Tibial artery (tissue), 4 donors: ENCODE data around the gene KLHL25.
"Not testable (repeated sequence)": the region's sequence is repeated elsewhere in the genome, so short reads cannot be mapped to it uniquely, and the experiment has no call there.

Experiments
- DNase-seq, 2 donors: peaks; one replicate each; pipeline ENCODE4 v3.0.0-alpha.2; 2019
- H3K27ac ChIP-seq, 2 donors: fragments of 200-600 bp; sonication (generic) in 1 of 2; 1 replicate in 1 of 2; 2 replicates in 1 of 2; pipeline ENCODE4 v1.5.1; 2018 to 2019; ENCODE audit warnings: mild to moderate bottlenecking in 1 of 2
- H3K27me3 ChIP-seq, 2 donors: fragments of 200-600 bp; sonication (generic) in 1 of 2; one replicate each; pipeline versions ENCODE4 v1.5.1 to v1.6.0; 2016 to 2019
- H3K36me3 ChIP-seq, 3 donors: fragments of 200-600 bp; sonication (generic) in 2 of 3; one replicate each; pipeline ENCODE4 v1.5.1; 2016 to 2019; ENCODE audit warnings: mild to moderate bottlenecking in 2 of 3
- H3K4me1 ChIP-seq, 4 donors: fragments of 200-600 bp; sonication (generic) in 2 of 4; 1 replicate in 3 of 4; 2 replicates in 1 of 4; pipeline ENCODE4 v1.5.1; 2016 to 2019
- H3K4me3 ChIP-seq, 2 donors: fragments of 200-600 bp; sonication (generic) in 1 of 2; 1 replicate in 1 of 2; 2 replicates in 1 of 2; pipeline ENCODE4 v1.5.1; 2018 to 2019; ENCODE audit warnings: mild to moderate bottlenecking in 2 of 2
- H3K9me3 ChIP-seq, 3 donors: fragments of 200-600 bp; sonication (generic) in 1 of 3; one replicate each; pipeline ENCODE4 v1.5.1; 2016 to 2019
- intact Hi-C: fragments of 100-400 bp; cut with DNase I; formaldehyde crosslinking; loops from one replicate; pipeline ENCODE4 v1.15.0; 2023; ENCODE audit warnings: low total_unique reads
- TF ChIP-seq, protein P1 (sequence below), 2 experiments: fragments of 200-600 bp in 1 of 2; fragments of 450-650 bp in 1 of 2; IDR thresholded peaks; one replicate each; pipeline ENCODE4 v1.5.1; 2017 to 2019; ENCODE audit warnings: antibody characterized with exemption in 2 of 2, mild to moderate bottlenecking in 1 of 2, moderate library complexity in 1 of 2

Gene KLHL25

DNA sequence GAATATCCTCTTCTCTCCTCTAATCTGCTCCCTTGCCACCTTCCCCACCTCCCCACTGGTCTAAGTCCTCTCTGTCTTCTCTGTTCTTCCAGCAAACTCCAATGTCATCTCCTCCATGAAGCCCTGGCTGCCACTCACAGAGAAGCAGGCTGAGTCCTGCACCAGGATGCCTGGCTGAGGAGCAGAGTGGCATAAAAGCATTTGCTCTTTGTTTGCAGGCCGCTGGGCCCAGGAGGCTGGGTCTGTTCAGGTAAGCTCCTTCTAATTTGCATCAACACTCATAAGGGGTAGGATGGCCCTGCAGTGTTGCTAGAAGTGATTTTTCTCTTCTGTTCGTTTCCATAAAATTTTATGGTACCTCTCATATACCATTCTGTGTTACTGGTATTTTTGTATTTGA lies 43.2 kb upstream of the KLHL25 start:
- H3K4me3 ChIP-seq: no peak overlapping the region
- H3K27me3 ChIP-seq: peaks cover 0 to under 1% of the 10 kb centered on the region in 2 donors
- intact Hi-C loops: loop anchor here (10.0 kb wide), 1 partner anchor 353 kb away; no protein-coding TSS in a partner anchor
- no peak for DNase-seq
- TF ChIP-seq, protein P1, sequence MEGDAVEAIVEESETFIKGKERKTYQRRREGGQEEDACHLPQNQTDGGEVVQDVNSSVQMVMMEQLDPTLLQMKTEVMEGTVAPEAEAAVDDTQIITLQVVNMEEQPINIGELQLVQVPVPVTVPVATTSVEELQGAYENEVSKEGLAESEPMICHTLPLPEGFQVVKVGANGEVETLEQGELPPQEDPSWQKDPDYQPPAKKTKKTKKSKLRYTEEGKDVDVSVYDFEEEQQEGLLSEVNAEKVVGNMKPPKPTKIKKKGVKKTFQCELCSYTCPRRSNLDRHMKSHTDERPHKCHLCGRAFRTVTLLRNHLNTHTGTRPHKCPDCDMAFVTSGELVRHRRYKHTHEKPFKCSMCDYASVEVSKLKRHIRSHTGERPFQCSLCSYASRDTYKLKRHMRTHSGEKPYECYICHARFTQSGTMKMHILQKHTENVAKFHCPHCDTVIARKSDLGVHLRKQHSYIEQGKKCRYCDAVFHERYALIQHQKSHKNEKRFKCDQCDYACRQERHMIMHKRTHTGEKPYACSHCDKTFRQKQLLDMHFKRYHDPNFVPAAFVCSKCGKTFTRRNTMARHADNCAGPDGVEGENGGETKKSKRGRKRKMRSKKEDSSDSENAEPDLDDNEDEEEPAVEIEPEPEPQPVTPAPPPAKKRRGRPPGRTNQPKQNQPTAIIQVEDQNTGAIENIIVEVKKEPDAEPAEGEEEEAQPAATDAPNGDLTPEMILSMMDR (IDR thresholded peaks at IDR 0.05): no peak
- no peaks in the 10 kb centered on the region for H3K36me3 ChIP-seq
- H3K27ac ChIP-seq: no peak overlapping the region
- peaks cover 0 to 10% (median 6%) of the 10 kb centered on the region in 4 donors for H3K4me1 ChIP-seq
- H3K9me3 ChIP-seq: no peaks in the 10 kb centered on the region

GRCh38 chr15:85837011-85837433 lies 42.3 kb upstream of the KLHL25 start:
- Histone ChIP-seq H3K27ac (no peak overlapping the region), H3K4me1 (peaks cover 0 to 10% (median 6%) of the 10 kb centered on the region in 4 donors), H3K27me3 (no peaks in the 10 kb centered on the region), H3K9me3 (no peaks in the 10 kb centered on the region), H3K4me3 (no peak overlapping the region), H3K36me3 (no peaks in the 10 kb centered on the region)
- TF ChIP-seq, protein P1 (IDR thresholded peaks at IDR 0.05): no peak
- intact Hi-C loops: loop anchor here (10.0 kb wide), 1 partner anchor 352 kb away; no protein-coding TSS in a partner anchor
- no peak for DNase-seq

GRCh38 chr15:85834651-85835050 lies 39.9 kb upstream of the KLHL25 start:
- no peaks in the 10 kb centered on the region for H3K4me1 ChIP-seq
- TF ChIP-seq, protein P1 (IDR thresholded peaks at IDR 0.05): no peak
- H3K9me3 ChIP-seq: no peaks in the 10 kb centered on the region
- intact Hi-C loops: loop anchor here (5.0 to 10.0 kb wide), 2 partner anchors 102 to 350 kb away; no protein-coding TSS in a partner anchor
- no peaks in the 10 kb centered on the region for H3K27me3 ChIP-seq
- DNase-seq: no peak
- H3K4me3 ChIP-seq: no peak overlapping the region
- no peak overlapping the region for H3K27ac ChIP-seq
- H3K36me3 ChIP-seq: no peaks in the 10 kb centered on the region

DNA sequence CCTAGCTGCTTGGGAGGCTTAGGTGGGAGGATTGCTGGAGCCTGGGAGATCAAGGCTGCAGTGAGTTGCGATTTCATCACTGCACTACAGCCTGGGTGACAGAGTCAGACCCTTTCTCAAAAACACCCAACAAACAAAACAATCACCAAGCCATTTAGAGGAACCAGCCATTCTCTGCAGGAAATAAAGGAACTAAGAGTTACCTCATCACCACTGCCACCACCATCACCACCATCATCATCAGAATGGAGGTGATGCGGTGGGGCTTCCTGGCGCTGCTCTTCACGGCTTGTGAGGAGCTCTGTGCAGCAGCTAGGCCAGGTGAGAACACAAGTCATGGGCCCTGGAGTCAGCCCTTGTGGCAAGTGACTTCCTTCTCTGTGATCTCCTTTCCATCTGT lies 37.7 kb upstream of the KLHL25 start:
- Histone ChIP-seq H3K36me3 (no peaks in the 10 kb centered on the region), H3K9me3 (no peaks in the 10 kb centered on the region), H3K4me1 (no peaks in the 10 kb centered on the region), H3K4me3 (no peak overlapping the region), H3K27ac (no peak overlapping the region), H3K27me3 (no peaks in the 10 kb centered on the region)
- intact Hi-C loops: loop anchor here (5.0 to 10.0 kb wide), 2 partner anchors 100 to 348 kb away; no protein-coding TSS in a partner anchor
- no peak for DNase-seq
- TF ChIP-seq, protein P1 (IDR thresholded peaks at IDR 0.05): no peak

- intact Hi-C loops: loop anchor here (5.0 to 10.0 kb wide), 2 partner anchors 99 to 347 kb away; no protein-coding TSS in a partner anchor
- Histone ChIP-seq H3K4me1 (no peaks in the 10 kb centered on the region), H3K4me3 (no peak overlapping the region), H3K27ac (no peak overlapping the region), H3K9me3 (no peaks in the 10 kb centered on the region), H3K27me3 (no peaks in the 10 kb centered on the region), H3K36me3 (no peaks in the 10 kb centered on the region)
- peak; percentile 65 to 76 for DNase-seq
- TF ChIP-seq, protein P1 (IDR thresholded peaks at IDR 0.05): peak; percentile 61 to 67
Observed at GRCh38 chr15:85831415-85832113, 36.8 kb upstream of the KLHL25 start.

DNA sequence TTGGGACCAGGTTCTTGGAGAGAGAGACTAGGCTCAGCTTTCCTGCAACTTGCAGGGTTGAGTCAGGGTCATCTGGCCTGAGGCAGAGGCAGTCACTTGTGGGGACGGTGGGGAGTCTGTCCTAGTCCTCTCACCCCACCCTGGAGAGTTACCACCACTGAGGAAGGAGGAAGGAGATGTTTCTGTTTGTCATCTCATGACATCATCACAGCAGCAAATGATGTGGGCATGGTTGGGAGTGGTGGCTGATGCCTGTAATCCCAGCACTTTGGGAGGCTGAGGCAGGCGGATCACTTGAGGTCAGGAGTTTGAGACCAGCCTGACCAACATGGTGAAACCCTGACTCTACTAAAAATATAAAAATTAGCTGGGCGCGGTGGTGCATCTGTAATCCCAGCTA lies 35.0 kb upstream of the KLHL25 start:
- H3K4me3 ChIP-seq, DNase-seq, H3K9me3 ChIP-seq, H3K4me1 ChIP-seq, H3K27ac ChIP-seq, H3K27me3 ChIP-seq, H3K36me3 ChIP-seq: not testable (repeated sequence)
- intact Hi-C loops: loop anchor here (5.0 to 10.0 kb wide), 2 partner anchors 97 to 345 kb away; no protein-coding TSS in a partner anchor
